ENCODE results near the gene EPHA5. TPM values are rescaled to one million over a fixed set of nuclear protein-coding genes. Genes with fewer than 3 reads are reported as not detected.

Gene EPHA5
- total RNA-seq, 6 experiments from 2014 or later: not detected

DNA sequence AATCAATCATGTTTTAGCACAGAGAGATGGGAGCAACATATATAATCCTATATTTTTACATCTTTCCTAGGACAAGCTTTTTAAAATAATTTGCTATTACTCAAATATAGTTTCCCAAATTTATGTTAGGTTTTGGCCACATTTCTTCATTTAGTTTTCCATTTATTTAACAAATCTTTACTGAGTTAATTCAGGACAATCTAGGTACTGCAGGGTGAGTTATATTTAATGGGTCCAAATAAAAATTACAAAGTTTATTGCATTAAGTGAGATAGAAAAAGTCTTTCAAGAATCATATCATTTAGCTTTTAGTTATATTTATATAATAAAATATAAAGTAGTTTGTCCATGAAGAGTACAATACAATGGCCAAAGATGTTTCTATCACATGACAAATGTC is 269.2 kb downstream of the EPHA5 start:
- H3K4me3 Mint-ChIP-seq: no peak overlapping the region
- no peak; the same call in 1 of the 2 replicates for TF ChIP-seq CTCF (IDR thresholded peaks at IDR 0.05)
- no peaks in the 10 kb centered on the region; the same call in 1 of the 2 replicates for H3K27me3 Mint-ChIP-seq (ENCODE audit: insufficient read depth)
- no peak for DNase-seq
- no peaks in the 10 kb centered on the region for H3K4me1 Mint-ChIP-seq (ENCODE audit: low read depth)
- H3K9me3 Mint-ChIP-seq: peaks cover 22% of the 10 kb centered on the region
- H3K36me3 Mint-ChIP-seq (ENCODE audit: low read depth): 0 out of 2 replicates have a peak, but pooled peaks cover 4% of the 10 kb centered on the region
- H3K27ac Mint-ChIP-seq: no peak overlapping the region

GRCh38 chr4:65399084-65399483 is 271.2 kb downstream of the EPHA5 start:
- no peak overlapping the region for H3K4me3 Mint-ChIP-seq

DNA sequence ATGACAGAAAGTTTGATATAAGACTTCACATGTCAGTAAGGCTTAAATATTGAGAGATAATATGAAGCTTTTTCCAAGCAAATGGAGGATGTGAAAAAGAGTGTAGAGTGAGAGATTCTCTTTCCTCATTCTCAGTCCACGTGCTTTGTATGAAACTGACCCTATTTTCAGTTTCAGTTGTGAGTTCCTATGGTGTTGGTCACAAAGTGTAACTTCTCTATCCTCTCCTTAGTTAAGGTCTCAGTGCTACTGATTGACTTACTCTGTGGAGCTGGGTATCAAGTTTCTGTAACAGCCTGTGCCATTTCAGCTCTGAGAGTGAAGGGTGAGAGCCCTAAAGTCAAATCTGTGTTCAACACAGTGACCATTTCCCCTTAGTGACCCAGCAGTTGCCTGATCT is 277.2 kb downstream of the EPHA5 start:
- Mint-ChIP-seq H3K4me1 (ENCODE audit: low read depth) (no peaks in the 10 kb centered on the region), H3K9me3 (peaks cover 34% of the 10 kb centered on the region), H3K36me3 (ENCODE audit: low read depth) (0 out of 2 replicates have a peak, but pooled peaks cover 4% of the 10 kb centered on the region), H3K27me3 (ENCODE audit: insufficient read depth) (no peaks in the 10 kb centered on the region; the same call in none of the 2 replicates), H3K27ac (no peak overlapping the region), H3K4me3 (no peak overlapping the region)
- no peak for TF ChIP-seq CTCF (IDR thresholded peaks at IDR 0.05)
- no peak for DNase-seq

More at GRCh38 chr4:65399084-65399483, 271.2 kb downstream of the EPHA5 start:
- no peaks in the 10 kb centered on the region for H3K4me1 Mint-ChIP-seq (ENCODE audit: low read depth)
- peaks cover 27% of the 10 kb centered on the region for H3K9me3 Mint-ChIP-seq
- 0 out of 2 replicates have a peak, but pooled peaks cover 4% of the 10 kb centered on the region for H3K36me3 Mint-ChIP-seq (ENCODE audit: low read depth)
- DNase-seq: no peak
- no peaks in the 10 kb centered on the region; the same call in 1 of the 2 replicates for H3K27me3 Mint-ChIP-seq (ENCODE audit: insufficient read depth)
- TF ChIP-seq CTCF (IDR thresholded peaks at IDR 0.05): no peak
- no peak overlapping the region for H3K27ac Mint-ChIP-seq

DNA sequence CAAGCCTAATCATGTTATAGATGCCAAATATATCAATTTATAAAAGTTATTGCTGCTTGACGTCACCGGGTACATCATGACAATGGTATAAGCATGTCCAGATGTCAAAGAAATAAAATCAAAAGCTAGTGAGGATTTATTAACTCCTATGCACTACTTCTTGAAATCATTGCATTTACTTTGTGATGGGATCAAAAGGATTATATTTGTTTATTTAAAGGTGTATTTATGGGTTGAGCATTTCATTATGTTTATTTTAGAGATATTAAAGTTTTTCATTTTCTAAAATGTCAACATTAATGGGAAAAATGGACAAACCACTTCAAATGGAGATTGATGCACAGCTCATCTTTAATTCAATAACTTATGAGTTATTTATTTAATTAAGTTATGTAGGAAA is 277.8 kb downstream of the EPHA5 start:
- peaks cover 31% of the 10 kb centered on the region for H3K9me3 Mint-ChIP-seq
- no peaks in the 10 kb centered on the region for H3K4me1 Mint-ChIP-seq (ENCODE audit: low read depth)
- no peak for TF ChIP-seq CTCF (IDR thresholded peaks at IDR 0.05)
- H3K4me3 Mint-ChIP-seq: no peak overlapping the region
- no peaks in the 10 kb centered on the region; the same call in none of the 2 replicates for H3K27me3 Mint-ChIP-seq (ENCODE audit: insufficient read depth)
- DNase-seq: no peak
- no peak overlapping the region for H3K27ac Mint-ChIP-seq
- 0 out of 2 replicates have a peak, but pooled peaks cover 3% of the 10 kb centered on the region for H3K36me3 Mint-ChIP-seq (ENCODE audit: low read depth)

- DNase-seq: no peak
- peaks cover 28% of the 10 kb centered on the region for H3K9me3 Mint-ChIP-seq
- no peaks in the 10 kb centered on the region; the same call in none of the 2 replicates for H3K27me3 Mint-ChIP-seq (ENCODE audit: insufficient read depth)
- H3K4me1 Mint-ChIP-seq (ENCODE audit: low read depth): no peaks in the 10 kb centered on the region
- no peak overlapping the region for H3K4me3 Mint-ChIP-seq
- no peak overlapping the region for H3K27ac Mint-ChIP-seq
- no peak for TF ChIP-seq CTCF (IDR thresholded peaks at IDR 0.05)
- no peaks in the 10 kb centered on the region for H3K36me3 Mint-ChIP-seq (ENCODE audit: low read depth)
Observed at GRCh38 chr4:65391814-65392213, 278.5 kb downstream of the EPHA5 start.
